H9 (cell line): ENCODE data around the gene FABP7. TPM values are rescaled to one million over a fixed set of nuclear protein-coding genes. Genes with fewer than 3 reads are reported as not detected.

Experiments
- DNase-seq: peaks from one replicate; pipeline ENCODE4 v3.0.0-alpha.2; 2017
- H2AFZ ChIP-seq: one replicate; pipeline ENCODE4 v1.6.1; 2013; ENCODE audit warnings: mild to moderate bottlenecking, low read length, control low read depth, moderate library complexity
- H2AK5ac ChIP-seq: 2 replicates; pipeline ENCODE4 v1.6.1; 2013; ENCODE audit warnings: low read length, control low read depth, mixed read lengths; ENCODE audit not compliant: insufficient read length
- H2BK120ac ChIP-seq: one replicate; pipeline ENCODE4 v1.6.1; 2013; ENCODE audit warnings: low read depth, mild to moderate bottlenecking, low read length, control low read depth, inconsistent platforms; ENCODE audit not compliant: poor library complexity, severe bottlenecking
- H2BK12ac ChIP-seq: 2 replicates; pipeline ENCODE4 v1.6.1; 2013; ENCODE audit warnings: low read length, control low read depth, mixed read lengths, low read depth; ENCODE audit not compliant: insufficient read length
- H2BK15ac ChIP-seq: 2 replicates; pipeline ENCODE4 v1.6.1; 2013; ENCODE audit warnings: low read depth, low read length, control low read depth
- H2BK20ac ChIP-seq: one replicate; pipeline ENCODE4 v1.6.1; 2013; ENCODE audit warnings: low read depth, mild to moderate bottlenecking, low read length, control low read depth, inconsistent platforms; ENCODE audit not compliant: poor library complexity, severe bottlenecking
- H2BK5ac ChIP-seq: 2 replicates; pipeline ENCODE4 v1.6.1; 2013; ENCODE audit warnings: low read length, control low read depth, mixed read lengths; ENCODE audit not compliant: insufficient read length
- H3K14ac ChIP-seq: 2 replicates; pipeline ENCODE4 v1.6.1; 2013; ENCODE audit warnings: low read length, control low read depth; ENCODE audit not compliant: insufficient read depth
- H3K18ac ChIP-seq: 2 replicates; pipeline ENCODE4 v1.6.1; 2013; ENCODE audit warnings: low read depth, mild to moderate bottlenecking, mixed read lengths, low read length, control low read depth; ENCODE audit not compliant: insufficient read length
- H3K23ac ChIP-seq: 2 replicates; pipeline ENCODE4 v1.6.1; 2013; ENCODE audit warnings: low read length, control low read depth, mixed read lengths, low read depth; ENCODE audit not compliant: insufficient read length
- H3K23me2 ChIP-seq: 2 replicates; pipeline ENCODE4 v1.6.1; 2013; ENCODE audit warnings: low read depth, mild to moderate bottlenecking, mixed read lengths, low read length, control low read depth; ENCODE audit not compliant: insufficient read length, poor library complexity, severe bottlenecking
- H3K27ac ChIP-seq: 2 replicates; pipeline ENCODE4 v1.5.1; 2013; ENCODE audit warnings: low read length, control low read depth, mixed read lengths, low read depth; ENCODE audit not compliant: insufficient read length
- H3K27me3 ChIP-seq: 2 replicates; pipeline ENCODE4 v1.6.1; 2013; ENCODE audit warnings: low read length, control low read depth, inconsistent platforms; ENCODE audit not compliant: insufficient read depth
- H3K4ac ChIP-seq: 2 replicates; pipeline ENCODE4 v1.6.1; 2013; ENCODE audit warnings: low read depth, mild to moderate bottlenecking, control low read depth, inconsistent platforms, low read length, moderate library complexity
- H3K4me1 ChIP-seq: 2 replicates; pipeline ENCODE4 v1.6.1; 2013; ENCODE audit warnings: low read length, control low read depth, inconsistent platforms; ENCODE audit not compliant: insufficient read depth
- H3K4me2 ChIP-seq: 2 replicates; pipeline ENCODE4 v1.6.1; 2013; ENCODE audit warnings: low read length, control low read depth, mixed read lengths; ENCODE audit not compliant: insufficient read length, insufficient read depth
- H3K56ac ChIP-seq: 2 replicates; pipeline ENCODE4 v1.6.1; 2013; ENCODE audit warnings: low read depth, mild to moderate bottlenecking, mixed read lengths, low read length, control low read depth; ENCODE audit not compliant: insufficient read length
- H3K79me1 ChIP-seq: 2 replicates; pipeline ENCODE4 v1.6.1; 2013; ENCODE audit warnings: low read depth, mild to moderate bottlenecking, moderate library complexity, low read length, control low read depth, inconsistent platforms; ENCODE audit not compliant: insufficient read depth, poor library complexity, severe bottlenecking
- H3K79me2 ChIP-seq: 2 replicates; pipeline ENCODE4 v1.6.1; 2013; ENCODE audit warnings: low read length, control low read depth, inconsistent platforms; ENCODE audit not compliant: insufficient read depth
- H3K9ac ChIP-seq: 2 replicates; pipeline ENCODE4 v1.6.1; 2013; ENCODE audit warnings: low read length, control low read depth, mixed read lengths; ENCODE audit not compliant: insufficient read length; ENCODE audit errors: extremely low read depth
- H3K9me3 ChIP-seq: one replicate; pipeline ENCODE4 v1.6.1; 2013; ENCODE audit warnings: low read depth, low read length, inconsistent platforms; ENCODE audit not compliant: control insufficient read depth
- H3T11ph ChIP-seq: one replicate; pipeline ENCODE4 v1.6.1; 2013; ENCODE audit warnings: mild to moderate bottlenecking, low read length, control low read depth, inconsistent platforms
- H4K20me1 ChIP-seq: one replicate; pipeline ENCODE4 v1.6.1; 2013; ENCODE audit not compliant: control insufficient read depth, insufficient read length, insufficient read depth
- H4K5ac ChIP-seq: 2 replicates; pipeline ENCODE4 v1.6.1; 2013; ENCODE audit warnings: low read depth, mild to moderate bottlenecking, mixed read lengths, low read length, control low read depth; ENCODE audit not compliant: insufficient read length
- H4K8ac ChIP-seq: replicated peaks from 2 replicates; pipeline ENCODE4 v1.6.1; 2013; ENCODE audit warnings: low read length, control low read depth, mixed read lengths, low read depth; ENCODE audit not compliant: insufficient read length
- H4K91ac ChIP-seq: 2 replicates; pipeline ENCODE4 v1.6.1; 2013; ENCODE audit warnings: low read depth, mild to moderate bottlenecking, moderate library complexity, mixed read lengths, low read length, control low read depth; ENCODE audit not compliant: insufficient read length
- H3K27ac Mint-ChIP-seq, 3 experiments: 2 replicates in 2 of 3; 3 replicates in 1 of 3; pipeline ENCODE4 v1.8.0; 2020 to 2021; ENCODE audit warnings: mixed read lengths in 3 of 3, mild to moderate bottlenecking in 1 of 3, moderate library complexity in 1 of 3
- H3K27me3 Mint-ChIP-seq: 2 replicates; pipeline ENCODE4 v1.8.0; 2021; ENCODE audit warnings: low read depth, mild to moderate bottlenecking, moderate library complexity, mixed read lengths
- H3K36me3 Mint-ChIP-seq, 3 experiments: 2 replicates in 2 of 3; 3 replicates in 1 of 3; pipeline ENCODE4 v1.8.0; 2020 to 2021; ENCODE audit warnings: low read depth in 3 of 3, mixed read lengths in 3 of 3; ENCODE audit not compliant: insufficient read depth in 1 of 3
- H3K4me1 Mint-ChIP-seq, 2 experiments: 2 replicates each; pipeline ENCODE4 v1.8.0; 2020; ENCODE audit warnings: mixed read lengths in 2 of 2
- H3K4me3 Mint-ChIP-seq, 2 experiments: 2 replicates in 1 of 2; 3 replicates in 1 of 2; pipeline ENCODE4 v1.8.0; 2020 to 2021; ENCODE audit warnings: mild to moderate bottlenecking in 2 of 2, mixed read lengths in 2 of 2, moderate library complexity in 1 of 2
- H3K9me3 Mint-ChIP-seq, 2 experiments: 2 replicates in 1 of 2; 3 replicates in 1 of 2; pipeline ENCODE4 v1.8.0; 2020; ENCODE audit warnings: mild to moderate bottlenecking in 2 of 2, mixed read lengths in 2 of 2, moderate library complexity in 1 of 2
- CTCF ChIP-seq: fragments of 200-600 bp; sonication (generic); conservative IDR thresholded peaks from 3 replicates; pipeline ENCODE4 v1.8.0; 2021; ENCODE audit warnings: antibody characterized with exemption, mild to moderate bottlenecking
- WGBS: extraction: QIAGEN DNeasy Blood & Tissue Kit; methylation state at CpG from one replicate; pipeline ENCODE4 v1.1.7; 2013; ENCODE audit warnings: missing lambda C conversion rate, low lambda C conversion rate, mixed read lengths; ENCODE audit not compliant: insufficient read length; ENCODE audit errors: extremely low coverage; 5-methylcytosine and 5-hydroxymethylcytosine counted together
- total RNA-seq: library from RNA; stranded (reverse); gene quantifications from 2 replicates; pipeline ENCODE4 v1.2.1, GENCODE V29; 2021

The FABP7 gene
- total RNA-seq, 1 experiment from 2014 or later = 3.9 TPM

GRCh38 chr6:122821095-122821494 is 41.6 kb downstream of the FABP7 start:
- H3K9ac ChIP-seq = no peak overlapping the region
- Mint-ChIP-seq H3K27me3 (no peaks in the 10 kb centered on the region; the same call in 1 of the 2 replicates), H3K4me1 (peaks cover 10 to 15% of the 10 kb centered on the region in 2 experiments), H3K9me3 (no peaks in the 10 kb centered on the region), H3K36me3 (no peaks in the 10 kb centered on the region), H3K4me3 (no peak overlapping the region), H3K27ac (no peak overlapping the region; a peak in 1 of 7 replicates)
- no peaks in the 10 kb centered on the region for H3K23me2 ChIP-seq
- TF ChIP-seq CTCF = no peak
- no peak overlapping the region for H3K27ac ChIP-seq
- no peak overlapping the region for H3T11ph ChIP-seq
- H3K23ac ChIP-seq = no peak overlapping the region
- no peak overlapping the region for H2BK5ac ChIP-seq
- H2BK12ac ChIP-seq = no peak overlapping the region
- no peak overlapping the region for H4K91ac ChIP-seq
- H3K56ac ChIP-seq = no peak overlapping the region
- H3K4me2 ChIP-seq = no peak overlapping the region
- H3K79me1 ChIP-seq = no peaks in the 10 kb centered on the region
- H2BK120ac ChIP-seq = no peak overlapping the region
- no peak overlapping the region for H4K5ac ChIP-seq
- H3K27me3 ChIP-seq = no peaks in the 10 kb centered on the region
- no peak for DNase-seq
- no peak overlapping the region for H3K18ac ChIP-seq
- no CpG with 5 or more reads among the region's 2 CpGs for WGBS
- H2AK5ac ChIP-seq = no peak overlapping the region
- no peak overlapping the region for H2AFZ ChIP-seq
- no peaks in the 10 kb centered on the region; the same call in 1 of the 2 replicates for H3K4me1 ChIP-seq
- H2BK20ac ChIP-seq = no peak overlapping the region
- no peaks in the 10 kb centered on the region for H4K20me1 ChIP-seq
- H3K4ac ChIP-seq = no peak overlapping the region
- H3K9me3 ChIP-seq = no peaks in the 10 kb centered on the region
- no peak overlapping the region for H2BK15ac ChIP-seq
- no peak overlapping the region for H3K14ac ChIP-seq
- H3K79me2 ChIP-seq = no peaks in the 10 kb centered on the region
- no peak overlapping the region for H4K8ac ChIP-seq
